ENCODE data around the gene PANX2. TPM values are rescaled to one million over a fixed set of nuclear protein-coding genes. Genes with fewer than 3 reads are reported as not detected.

PANX2 gene
- total and polyA plus RNA-seq, 2 of the 13 experiments (the other 11 are each of a cell fraction or from before 2014, with no cell fraction given): 0.15 to 1.1 TPM

- TF ChIP-seq TRAFD1 (CRISPR knock-in tag; IDR thresholded peaks at IDR 0.05; ENCODE audit: borderline replicate concordance): 0 out of 2 replicates have a peak, but pooled peaks have one; percentile 58
- TF ChIP-seq SALL1 (CRISPR knock-in tag; IDR thresholded peaks at IDR 0.05): no peak
- TF ChIP-seq, protein P1, sequence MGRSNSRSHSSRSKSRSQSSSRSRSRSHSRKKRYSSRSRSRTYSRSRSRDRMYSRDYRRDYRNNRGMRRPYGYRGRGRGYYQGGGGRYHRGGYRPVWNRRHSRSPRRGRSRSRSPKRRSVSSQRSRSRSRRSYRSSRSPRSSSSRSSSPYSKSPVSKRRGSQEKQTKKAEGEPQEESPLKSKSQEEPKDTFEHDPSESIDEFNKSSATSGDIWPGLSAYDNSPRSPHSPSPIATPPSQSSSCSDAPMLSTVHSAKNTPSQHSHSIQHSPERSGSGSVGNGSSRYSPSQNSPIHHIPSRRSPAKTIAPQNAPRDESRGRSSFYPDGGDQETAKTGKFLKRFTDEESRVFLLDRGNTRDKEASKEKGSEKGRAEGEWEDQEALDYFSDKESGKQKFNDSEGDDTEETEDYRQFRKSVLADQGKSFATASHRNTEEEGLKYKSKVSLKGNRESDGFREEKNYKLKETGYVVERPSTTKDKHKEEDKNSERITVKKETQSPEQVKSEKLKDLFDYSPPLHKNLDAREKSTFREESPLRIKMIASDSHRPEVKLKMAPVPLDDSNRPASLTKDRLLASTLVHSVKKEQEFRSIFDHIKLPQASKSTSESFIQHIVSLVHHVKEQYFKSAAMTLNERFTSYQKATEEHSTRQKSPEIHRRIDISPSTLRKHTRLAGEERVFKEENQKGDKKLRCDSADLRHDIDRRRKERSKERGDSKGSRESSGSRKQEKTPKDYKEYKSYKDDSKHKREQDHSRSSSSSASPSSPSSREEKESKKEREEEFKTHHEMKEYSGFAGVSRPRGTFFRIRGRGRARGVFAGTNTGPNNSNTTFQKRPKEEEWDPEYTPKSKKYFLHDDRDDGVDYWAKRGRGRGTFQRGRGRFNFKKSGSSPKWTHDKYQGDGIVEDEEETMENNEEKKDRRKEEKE (IDR thresholded peaks at IDR 0.05): no peak
- TF ChIP-seq ZNF468 (CRISPR knock-in tag; IDR thresholded peaks at IDR 0.05): no peak
- no peak for TF ChIP-seq ZNF253 (CRISPR knock-in tag; IDR thresholded peaks at IDR 0.05; ENCODE audit: borderline replicate concordance)
- TF ChIP-seq ZNF672 (CRISPR knock-in tag; IDR thresholded peaks at IDR 0.05): no peak
- no peak for TF ChIP-seq ZMYM3 (CRISPR knock-in tag; IDR thresholded peaks at IDR 0.05)
- no peak for TF ChIP-seq KMT2A (CRISPR knock-in tag; IDR thresholded peaks at IDR 0.05)
- no peak for TF ChIP-seq TCF12 (IDR thresholded peaks at IDR 0.05)
- no peak for TF ChIP-seq TCF12 (CRISPR knock-in tag; IDR thresholded peaks at IDR 0.05)
- 0 out of 2 replicates have a peak, but pooled peaks have one; percentile 25 for TF ChIP-seq NFKB2 (CRISPR knock-in tag; IDR thresholded peaks at IDR 0.05; ENCODE audit: borderline replicate concordance)
- no peak for TF ChIP-seq SMARCE1 (IDR thresholded peaks at IDR 0.05; ENCODE audit: borderline replicate concordance)
- TF ChIP-seq PITX1 (CRISPR knock-in tag; IDR thresholded peaks at IDR 0.05): no peak
- no peak for TF ChIP-seq ZNF816 (CRISPR knock-in tag; IDR thresholded peaks at IDR 0.05; ENCODE audit: borderline replicate concordance)
- no peak for TF ChIP-seq ZNF597 (CRISPR knock-in tag; IDR thresholded peaks at IDR 0.05)
- TF ChIP-seq TRIM24 (CRISPR knock-in tag; IDR thresholded peaks at IDR 0.05): no peak
- TF ChIP-seq, protein P2, sequence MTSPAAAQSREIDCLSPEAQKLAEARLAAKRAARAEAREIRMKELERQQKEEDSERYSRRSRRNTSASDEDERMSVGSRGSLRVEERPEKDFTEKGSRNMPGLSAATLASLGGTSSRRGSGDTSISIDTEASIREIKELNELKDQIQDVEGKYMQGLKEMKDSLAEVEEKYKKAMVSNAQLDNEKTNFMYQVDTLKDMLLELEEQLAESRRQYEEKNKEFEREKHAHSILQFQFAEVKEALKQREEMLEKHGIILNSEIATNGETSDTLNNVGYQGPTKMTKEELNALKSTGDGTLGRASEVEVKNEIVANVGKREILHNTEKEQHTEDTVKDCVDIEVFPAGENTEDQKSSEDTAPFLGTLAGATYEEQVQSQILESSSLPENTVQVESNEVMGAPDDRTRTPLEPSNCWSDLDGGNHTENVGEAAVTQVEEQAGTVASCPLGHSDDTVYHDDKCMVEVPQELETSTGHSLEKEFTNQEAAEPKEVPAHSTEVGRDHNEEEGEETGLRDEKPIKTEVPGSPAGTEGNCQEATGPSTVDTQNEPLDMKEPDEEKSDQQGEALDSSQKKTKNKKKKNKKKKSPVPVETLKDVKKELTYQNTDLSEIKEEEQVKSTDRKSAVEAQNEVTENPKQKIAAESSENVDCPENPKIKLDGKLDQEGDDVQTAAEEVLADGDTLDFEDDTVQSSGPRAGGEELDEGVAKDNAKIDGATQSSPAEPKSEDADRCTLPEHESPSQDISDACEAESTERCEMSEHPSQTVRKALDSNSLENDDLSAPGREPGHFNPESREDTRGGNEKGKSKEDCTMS (CRISPR knock-in tag; conservative IDR thresholded peaks at IDR 0.05): no peak
- TF ChIP-seq FOXK2 (IDR thresholded peaks at IDR 0.05): no peak
- no peak for TF ChIP-seq TOPORS (CRISPR knock-in tag; IDR thresholded peaks at IDR 0.05)
- TF ChIP-seq JUNB (CRISPR knock-in tag; IDR thresholded peaks at IDR 0.05; ENCODE audit: borderline replicate concordance): no peak
- TF ChIP-seq ZSCAN9 (CRISPR knock-in tag; IDR thresholded peaks at IDR 0.05; ENCODE audit: borderline replicate concordance): no peak
- no peak for TF ChIP-seq ZNF564 (CRISPR knock-in tag; IDR thresholded peaks at IDR 0.05)
Measured at GRCh38 chr22:50151571-50152537, 18.7 kb upstream of the PANX2 start (continued).

Measured in HepG2 (cell line).